Aorta (tissue), 5 donors: Measurements from ENCODE around the gene ABCC11. TPM values are rescaled to one million over a fixed set of nuclear protein-coding genes. Genes with fewer than 3 reads are reported as not detected.

Experiments used
- ATAC-seq: fragments of 200-7000 bp; cut with Tn5 transposase; one replicate; pipeline ENCODE4 v1.9.1; 2022; ENCODE audit warnings: moderate library complexity; ENCODE audit not compliant: low FRiP score
- DNase-seq, 2 donors: peaks; one replicate each; pipeline ENCODE4 v3.0.0-alpha.2; 2020
- H3K27ac ChIP-seq, 2 donors: one replicate each; pipeline ENCODE4 v1.5.1; 2013; ENCODE audit warnings: low read length in 2 of 2, mild to moderate bottlenecking in 2 of 2, moderate library complexity in 2 of 2, control low read depth in 1 of 2, inconsistent platforms in 1 of 2, low read depth in 1 of 2
- H3K27me3 ChIP-seq, 2 donors: one replicate each; pipeline ENCODE4 v1.6.1; 2013; ENCODE audit warnings: control low read depth in 1 of 2, low read length in 1 of 2, mild to moderate bottlenecking in 1 of 2, moderate library complexity in 1 of 2; ENCODE audit not compliant: insufficient read depth in 2 of 2, control insufficient read depth in 1 of 2
- H3K36me3 ChIP-seq, 2 donors: one replicate each; pipeline ENCODE4 v1.6.1; 2013; ENCODE audit warnings: control low read depth in 1 of 2, low read length in 1 of 2, mild to moderate bottlenecking in 1 of 2; ENCODE audit not compliant: insufficient read depth in 2 of 2, control insufficient read depth in 1 of 2
- H3K4me1 ChIP-seq, 2 donors: one replicate each; pipeline ENCODE4 v1.6.1; 2013; ENCODE audit warnings: low read length in 2 of 2, control low read depth in 1 of 2, mild to moderate bottlenecking in 1 of 2, moderate library complexity in 1 of 2; ENCODE audit not compliant: insufficient read depth in 2 of 2, control insufficient read depth in 1 of 2
- H3K4me3 ChIP-seq, 2 donors: one replicate each; pipeline ENCODE4 v1.5.1; 2013; ENCODE audit warnings: low read length in 2 of 2, control low read depth in 1 of 2, mild to moderate bottlenecking in 1 of 2
- H3K9me3 ChIP-seq: one replicate; pipeline ENCODE4 v1.6.1; 2013; ENCODE audit warnings: mild to moderate bottlenecking, low read length; ENCODE audit not compliant: control insufficient read depth
- WGBS, 2 donors: extraction: QIAGEN DNeasy Blood & Tissue Kit; methylation state at CpG; one replicate each; pipeline ENCODE4 v1.1.7; 2013; 5-methylcytosine and 5-hydroxymethylcytosine counted together
- intact Hi-C, 2 donors: fragments of 100-400 bp; cut with DNase I; formaldehyde crosslinking; loops; one replicate each; pipeline versions ENCODE4 v1.14.2 to v1.15.0; 2022
- polyA plus RNA-seq, 2 donors: library from polyadenylated mRNA; stranded (reverse); fragments of 200-250 nt; gene quantifications; one replicate each; pipeline ENCODE4 v1.2.3, GENCODE V29; 2013
- total RNA-seq, 2 donors: library from RNA; stranded (reverse); fragmentation: NEBNext Ultra II Directional; extraction: Animal tissue kit (Norgen Biotek cat#: 25700); gene quantifications; one replicate each; pipeline ENCODE4 v1.2.1, GENCODE V29; 2021
- donor health status: healthy with polysubstance abuse.
- donor health status: Bipolar disorder and iron deficiency.
- donor health status: DM: no; HTN: no; CAD: no.
- donor health status: DM: no; HTN: no; CAD: no.
- donor health status: DM: yes; HTN: yes; CAD: no.

The ABCC11 gene
- total and polyA plus RNA-seq, 4 donors, result 0.13 TPM; not detected in 3

DNA sequence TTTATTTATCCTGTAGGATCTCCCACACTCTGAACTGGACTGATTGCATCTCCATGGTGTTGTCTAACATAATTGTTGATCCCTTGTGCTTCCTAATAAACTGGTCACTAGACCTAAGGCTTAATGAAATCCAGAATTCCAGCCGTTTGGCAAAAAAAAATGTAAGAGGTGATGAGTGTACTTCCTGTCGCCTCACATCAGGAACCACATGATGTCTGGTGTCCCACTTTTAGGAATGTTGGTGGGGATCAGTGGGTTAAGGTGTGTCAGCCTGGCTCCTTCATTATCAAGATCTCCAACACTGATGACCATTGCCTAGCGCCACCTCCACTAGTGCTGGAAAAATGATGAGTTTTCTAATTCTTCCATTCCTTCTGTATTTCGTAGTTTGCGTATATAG, 21.9 kb downstream of the ABCC11 start:
- no peaks in the 10 kb centered on the region for H3K36me3 ChIP-seq
- no peak overlapping the region for H3K4me3 ChIP-seq
- intact Hi-C loops, result no loop called here
- H3K9me3 ChIP-seq, result peaks cover 1% of the 10 kb centered on the region
- no peaks in the 10 kb centered on the region for H3K4me1 ChIP-seq
- ATAC-seq, result no peak
- H3K27me3 ChIP-seq, result no peaks in the 10 kb centered on the region
- DNase-seq, result no peak
- WGBS, 2 donors, result 74 to 75% methylated on average over 5 of the region's 5 CpGs
- no peak overlapping the region for H3K27ac ChIP-seq

- Histone ChIP-seq H3K36me3 (no peaks in the 10 kb centered on the region), H3K4me1 (no peaks in the 10 kb centered on the region), H3K27ac (no peak overlapping the region), H3K4me3 (no peak overlapping the region), H3K9me3 (peaks cover 1% of the 10 kb centered on the region), H3K27me3 (no peaks in the 10 kb centered on the region)
- 90 to 93% methylated on average over 4 of the region's 4 CpGs for WGBS, 2 donors
- intact Hi-C loops, result no loop called here
- ATAC-seq, result no peak
- no peak for DNase-seq
Observed at GRCh38 chr16:48223490-48223889, 23.8 kb downstream of the ABCC11 start.

- no peak for ATAC-seq
- Histone ChIP-seq H3K4me1 (no peaks in the 10 kb centered on the region), H3K4me3 (no peak overlapping the region), H3K9me3 (peaks cover 1% of the 10 kb centered on the region), H3K27ac (no peak overlapping the region), H3K36me3 (no peaks in the 10 kb centered on the region), H3K27me3 (no peaks in the 10 kb centered on the region)
- DNase-seq, result no peak
- intact Hi-C loops, result no loop called here
- 38 to 48% methylated on average over 3 of the region's 3 CpGs for WGBS, 2 donors
Observed at GRCh38 chr16:48220891-48221290, 26.4 kb downstream of the ABCC11 start.

GRCh38 chr16:48218473-48218872, 28.9 kb downstream of the ABCC11 start:
- Histone ChIP-seq H3K27me3 (no peaks in the 10 kb centered on the region), H3K4me3 (no peak overlapping the region), H3K4me1 (no peaks in the 10 kb centered on the region), H3K27ac (no peak overlapping the region), H3K9me3 (no peaks in the 10 kb centered on the region), H3K36me3 (no peaks in the 10 kb centered on the region)
- DNase-seq, result no peak
- intact Hi-C loops, result no loop called here
- WGBS, 2 donors, result 88 to 91% methylated on average over 3 of the region's 3 CpGs
- ATAC-seq, result no peak

DNA sequence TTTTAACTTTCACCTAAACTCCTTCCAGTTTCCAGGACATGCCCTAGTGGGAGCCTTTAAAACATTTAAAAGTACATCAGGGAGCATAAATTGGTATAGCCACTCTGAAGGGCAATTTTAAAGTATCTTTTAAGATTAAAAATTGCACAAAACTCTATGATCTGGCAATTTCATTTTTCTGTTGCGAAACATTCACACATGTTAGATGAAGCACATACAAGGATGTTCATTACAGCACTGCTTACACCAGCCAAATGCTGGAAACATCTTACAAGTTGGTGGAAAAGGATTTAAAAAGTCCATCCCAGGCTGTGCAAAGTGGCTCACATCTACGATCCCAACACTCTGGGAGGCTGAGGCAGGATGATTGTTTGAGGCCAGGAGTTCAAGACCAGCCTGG, 29.6 kb downstream of the ABCC11 start:
- H3K27me3 ChIP-seq, result no peaks in the 10 kb centered on the region
- H3K9me3 ChIP-seq, result no peaks in the 10 kb centered on the region
- no peak overlapping the region for H3K4me3 ChIP-seq
- no peaks in the 10 kb centered on the region for H3K36me3 ChIP-seq
- no peak for ATAC-seq
- 73 to 78% methylated on average over 2 of the region's 2 CpGs for WGBS, 2 donors
- H3K4me1 ChIP-seq, result no peaks in the 10 kb centered on the region
- no peak overlapping the region for H3K27ac ChIP-seq
- DNase-seq, result no peak
- intact Hi-C loops, result no loop called here

DNA sequence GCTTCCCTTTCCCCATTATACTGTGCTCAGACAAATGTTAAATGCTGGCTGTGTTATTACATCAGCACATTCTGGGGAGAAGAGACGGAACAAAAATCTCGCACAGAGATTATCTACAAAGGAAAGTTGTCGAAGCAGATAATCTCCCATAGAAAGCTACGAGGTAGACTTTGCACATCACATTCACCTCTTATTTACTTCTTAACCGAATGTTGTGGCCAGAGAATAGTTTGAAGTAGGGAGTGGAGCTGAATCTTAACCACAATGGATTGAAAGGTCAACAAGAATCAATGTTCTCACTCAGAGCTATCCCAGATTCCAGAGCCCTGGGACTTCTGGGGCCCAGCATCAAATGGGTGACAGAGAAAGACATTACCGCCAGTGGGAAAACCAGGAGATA, 31.6 kb downstream of the ABCC11 start:
- no peak for DNase-seq
- no peaks in the 10 kb centered on the region for H3K27me3 ChIP-seq
- no peak overlapping the region for H3K4me3 ChIP-seq
- no peaks in the 10 kb centered on the region for H3K4me1 ChIP-seq
- no peak for ATAC-seq
- 83 to 87% methylated on average over 6 of the region's 6 CpGs for WGBS, 2 donors
- H3K9me3 ChIP-seq, result no peaks in the 10 kb centered on the region
- H3K27ac ChIP-seq, result no peak overlapping the region
- no peaks in the 10 kb centered on the region for H3K36me3 ChIP-seq
- intact Hi-C loops, result no loop called here

DNA sequence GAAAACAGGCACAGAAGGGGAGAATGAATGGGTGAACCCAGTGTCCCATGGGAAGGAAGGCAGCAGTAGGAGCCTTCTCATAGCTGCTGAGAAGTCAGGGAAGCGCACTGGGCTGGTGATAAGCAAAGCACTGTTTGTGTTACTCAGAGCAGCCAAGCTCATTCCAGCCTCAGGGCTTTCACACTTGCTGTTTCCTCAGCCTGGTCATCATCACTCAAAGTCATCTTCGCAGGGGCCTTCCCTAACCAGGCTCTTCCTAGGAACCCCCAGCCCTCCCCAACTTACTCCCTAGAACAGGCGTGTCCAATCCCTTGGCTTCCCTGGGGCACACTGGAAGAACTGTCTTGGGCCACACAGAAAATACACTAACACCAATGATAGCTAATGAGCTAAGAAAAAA, 35.3 kb downstream of the ABCC11 start:
- H3K4me3 ChIP-seq, result no peak overlapping the region
- no peak overlapping the region for H3K27ac ChIP-seq
- H3K36me3 ChIP-seq, result no peaks in the 10 kb centered on the region
- intact Hi-C loops, result no loop called here
- ATAC-seq, result no peak
- DNase-seq, result no peak
- no peaks in the 10 kb centered on the region for H3K9me3 ChIP-seq
- WGBS, 2 donors, result 71 to 73% methylated on average over 3 of the region's 3 CpGs
- H3K27me3 ChIP-seq, result no peaks in the 10 kb centered on the region
- no peaks in the 10 kb centered on the region for H3K4me1 ChIP-seq

DNA sequence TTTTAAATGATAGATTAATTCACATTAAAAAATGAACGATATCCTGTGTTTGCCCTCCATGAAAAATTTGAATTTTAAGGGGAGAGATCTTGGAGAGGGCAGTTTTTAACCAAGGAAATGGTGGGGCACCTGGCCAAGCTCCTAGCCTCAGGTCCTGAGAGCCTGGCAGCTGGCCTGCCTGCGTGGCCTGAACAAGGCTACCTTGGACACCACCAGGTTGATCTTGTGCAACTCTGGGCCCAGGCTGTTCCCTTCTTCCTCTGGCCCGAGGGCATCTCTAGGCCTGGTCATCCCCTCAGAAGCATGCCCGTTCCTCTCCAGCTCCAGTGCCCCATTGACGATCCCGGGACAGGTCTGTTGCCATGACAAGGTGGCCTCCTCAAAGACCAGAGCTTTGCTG, 36.6 kb downstream of the ABCC11 start:
- DNase-seq (no peak), ATAC-seq (no peak)
- Histone ChIP-seq H3K27ac (no peak overlapping the region), H3K4me3 (no peak overlapping the region), H3K36me3 (no peaks in the 10 kb centered on the region), H3K9me3 (no peaks in the 10 kb centered on the region), H3K4me1 (no peaks in the 10 kb centered on the region), H3K27me3 (no peaks in the 10 kb centered on the region)
- intact Hi-C loops, result no loop called here
- 84 to 90% methylated on average over 6 of the region's 6 CpGs for WGBS, 2 donors

DNA sequence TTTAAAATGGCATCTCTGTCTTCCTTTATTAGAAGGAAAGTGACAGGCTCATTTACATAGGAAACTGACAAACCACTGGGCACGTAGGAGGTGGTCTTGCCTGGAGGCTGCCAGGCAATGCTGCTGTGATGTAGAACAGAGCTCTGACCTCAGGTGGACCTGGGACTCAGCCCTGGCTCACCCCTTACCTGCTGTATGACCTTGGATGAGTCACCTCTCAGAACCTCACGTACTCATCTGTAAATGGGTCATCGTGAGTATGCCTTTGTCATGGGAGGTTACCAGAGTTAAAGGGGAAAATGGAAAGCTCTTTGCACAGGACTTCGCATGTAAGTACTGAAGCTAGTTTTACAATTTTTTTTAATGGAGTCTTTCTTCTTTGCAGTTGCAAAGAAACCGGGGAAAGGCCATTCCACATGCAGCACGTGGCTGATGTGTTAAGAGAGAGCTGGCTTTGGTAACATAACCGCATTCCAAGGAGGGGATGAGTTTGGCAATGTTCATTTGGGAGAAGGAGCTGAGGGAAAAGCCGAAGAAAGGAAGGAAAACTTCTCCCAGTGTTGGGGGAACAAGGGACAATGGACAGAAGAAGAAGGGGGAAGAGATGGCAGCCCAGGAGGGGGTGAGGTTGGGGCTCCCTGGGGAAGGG, 40.6 kb downstream of the ABCC11 start:
- Histone ChIP-seq H3K36me3 (no peaks in the 10 kb centered on the region), H3K4me1 (no peaks in the 10 kb centered on the region), H3K9me3 (no peaks in the 10 kb centered on the region), H3K27ac (no peak overlapping the region), H3K27me3 (no peaks in the 10 kb centered on the region), H3K4me3 (no peak overlapping the region)
- intact Hi-C loops, result no loop called here
- 58 to 59% methylated on average over 8 of the region's 8 CpGs for WGBS, 2 donors
- DNase-seq (no peak), ATAC-seq (no peak)
